SU-DHL-6 (cell line): ENCODE data around the gene HDAC5.

Source experiments
- H2AFZ ChIP-seq: fragments of 200-600 bp; sonication (generic); 2 replicates; pipeline ENCODE4 v1.6.1; 2014; ENCODE audit warnings: low read depth, mild to moderate bottlenecking, moderate library complexity, mixed read lengths, antibody characterized with exemption, low read length; ENCODE audit not compliant: severe bottlenecking
- H3F3A ChIP-seq: fragments of 200-600 bp; shearing (Covaris generic); 2 replicates; pipeline ENCODE4 v1.6.0; 2016; ENCODE audit warnings: antibody characterized with exemption, mild to moderate bottlenecking; ENCODE audit not compliant: insufficient read depth
- H3K27ac ChIP-seq: fragments of 200-600 bp; sonication (generic); 2 replicates; pipeline ENCODE4 v1.5.1; 2016; ENCODE audit warnings: low read depth, mild to moderate bottlenecking, low read length, moderate library complexity, mixed read lengths
- H3K27me3 ChIP-seq: fragments of 200-600 bp; sonication (generic), shearing (Covaris generic); 2 replicates; pipeline ENCODE4 v1.6.0; 2014; ENCODE audit warnings: mild to moderate bottlenecking, low read length
- H3K36me3 ChIP-seq: fragments of 200-600 bp; sonication (generic); 2 replicates; pipeline ENCODE4 v1.6.1; 2014; ENCODE audit warnings: mild to moderate bottlenecking, low read length, mixed read lengths
- H3K4me2 ChIP-seq: fragments of 300-600, 200-600 bp; shearing (Covaris generic), sonication (generic); 2 replicates; pipeline ENCODE4 v1.6.0; 2014; ENCODE audit warnings: low read length, low read depth, mild to moderate bottlenecking; ENCODE audit not compliant: poor library complexity, severe bottlenecking
- H3K4me3 ChIP-seq: fragments of 200-600 bp; sonication (generic); 2 replicates; pipeline ENCODE4 v1.5.1; 2014; ENCODE audit warnings: antibody characterized with exemption, low read length, mild to moderate bottlenecking, mixed read lengths; ENCODE audit not compliant: insufficient read depth, poor library complexity, severe bottlenecking
- H3K79me2 ChIP-seq: fragments of 200-600 bp; sonication (generic); 2 replicates; pipeline ENCODE4 v1.6.1; 2014; ENCODE audit warnings: mild to moderate bottlenecking, low read length, moderate library complexity; ENCODE audit not compliant: insufficient read depth
- H3K9ac ChIP-seq: fragments of 200-600 bp; sonication (generic); 2 replicates; pipeline ENCODE4 v1.7.0; 2014; ENCODE audit warnings: mild to moderate bottlenecking, low read length
- H3K9me2 ChIP-seq: fragments of 200-600 bp; sonication (generic); replicated peaks from 2 replicates; pipeline ENCODE4 v1.6.1; 2014; ENCODE audit warnings: low read length; ENCODE audit not compliant: insufficient read depth
- H3K9me3 ChIP-seq: fragments of 200-600 bp; sonication (generic); 2 replicates; pipeline ENCODE4 v1.6.1; 2014; ENCODE audit warnings: low read length, mixed read lengths; ENCODE audit not compliant: insufficient read depth
- H4K20me1 ChIP-seq: fragments of 200-600 bp; sonication (generic); 2 replicates; pipeline ENCODE4 v1.6.1; 2014; ENCODE audit warnings: low read depth, mild to moderate bottlenecking, antibody characterized with exemption, low read length, moderate library complexity, mixed read lengths
- CTCF ChIP-seq: fragments of 200-600 bp; sonication (generic); IDR thresholded peaks from one replicate; pipeline ENCODE4 v1.5.1; 2017; ENCODE audit warnings: antibody characterized with exemption, mild to moderate bottlenecking, low read length, moderate library complexity; ENCODE audit not compliant: insufficient read depth, poor library complexity, severe bottlenecking
- EZH2phosphoT487 ChIP-seq: fragments of 200-600 bp; sonication (generic), shearing (Covaris generic); conservative IDR thresholded peaks from 2 replicates; pipeline ENCODE4 v1.6.1; 2018; ENCODE audit warnings: mild to moderate bottlenecking, antibody characterized with exemption, low read length, moderate library complexity, mixed read lengths

HDAC5 gene

GRCh38 chr17:44079877-44080821 lies 43.3 kb downstream of the HDAC5 start:
- TF ChIP-seq EZH2phosphoT487 (no peak), CTCF (no peak)
- no peaks in the 10 kb centered on the region for H3F3A ChIP-seq
- no peak overlapping the region for H3K9ac ChIP-seq
- no peaks in the 10 kb centered on the region for H3K36me3 ChIP-seq
- no peaks in the 10 kb centered on the region for H3K9me2 ChIP-seq
- no peak overlapping the region for H2AFZ ChIP-seq
- H3K4me2 ChIP-seq: no peak overlapping the region
- H4K20me1 ChIP-seq: no peaks in the 10 kb centered on the region
- H3K27me3 ChIP-seq: no peaks in the 10 kb centered on the region
- H3K27ac ChIP-seq: no peak overlapping the region
- no peaks in the 10 kb centered on the region for H3K79me2 ChIP-seq
- no peak overlapping the region for H3K4me3 ChIP-seq
- no peaks in the 10 kb centered on the region for H3K9me3 ChIP-seq

- Histone ChIP-seq H3K4me2 (no peak overlapping the region), H3K27ac (no peak overlapping the region), H4K20me1 (no peaks in the 10 kb centered on the region), H3K9me3 (no peaks in the 10 kb centered on the region), H3K9me2 (no peaks in the 10 kb centered on the region), H3K4me3 (no peak overlapping the region), H3K79me2 (no peaks in the 10 kb centered on the region), H3F3A (no peaks in the 10 kb centered on the region), H3K36me3 (no peaks in the 10 kb centered on the region), H3K9ac (no peak overlapping the region), H3K27me3 (no peaks in the 10 kb centered on the region), H2AFZ (no peak overlapping the region)
- TF ChIP-seq EZH2phosphoT487 (no peak), CTCF (no peak)
These were observed 45.0 kb downstream of the HDAC5 start for GRCh38 chr17:44078412-44078811.

GRCh38 chr17:44077595-44077909 lies 45.9 kb downstream of the HDAC5 start:
- no peaks in the 10 kb centered on the region for H3K36me3 ChIP-seq
- no peaks in the 10 kb centered on the region for H3K9me3 ChIP-seq
- H3K79me2 ChIP-seq: peaks cover 7% of the 10 kb centered on the region; the same call in 1 of the 2 replicates
- H3K9ac ChIP-seq: no peak overlapping the region
- no peak overlapping the region for H3K4me3 ChIP-seq
- H3K4me2 ChIP-seq: no peak overlapping the region
- H3F3A ChIP-seq: no peaks in the 10 kb centered on the region
- no peak for TF ChIP-seq CTCF
- TF ChIP-seq EZH2phosphoT487: no peak
- H3K9me2 ChIP-seq: no peaks in the 10 kb centered on the region
- H3K27ac ChIP-seq: no peak overlapping the region
- no peaks in the 10 kb centered on the region for H3K27me3 ChIP-seq
- H2AFZ ChIP-seq: no peak overlapping the region
- H4K20me1 ChIP-seq: no peaks in the 10 kb centered on the region
